ENCODE data around the gene NCR1. TPM values are rescaled to one million over a fixed set of nuclear protein-coding genes. Genes with fewer than 3 reads are reported as not detected.

The NCR1 gene
- total and polyA plus RNA-seq, 2 donors from 2014 or later, result 0.91 TPM; not detected in 1

- no peak for FAIRE-seq
- intact Hi-C loops (cut with DNase I), result no loop called here
- no peak overlapping the region for H3K27ac ChIP-seq (ENCODE audit: low read depth in 2 of 2, low read length in 2 of 2)
Observed at GRCh38 chr19:54955376-54955775, 49.4 kb downstream of the NCR1 start.

GRCh38 chr19:54959840-54960239 is 53.9 kb downstream of the NCR1 start:
- TF ChIP-seq CTCF (IDR thresholded peaks at IDR 0.05; ENCODE audit: borderline replicate concordance, extremely low read depth, insufficient read depth), result no peak
- H3K36me3 ChIP-seq (ENCODE audit: control insufficient read depth in 2 of 3, insufficient read depth in 3 of 3, low read length in 3 of 3), result no peaks in the 10 kb centered on the region
- intact Hi-C loops (cut with DNase I), result no loop called here
- no peaks in the 10 kb centered on the region for H3K9me3 ChIP-seq (ENCODE audit: control insufficient read depth in 2 of 3, insufficient read depth in 1 of 3, low read length in 3 of 3)
- H3K27ac ChIP-seq (ENCODE audit: low read depth in 2 of 2, low read length in 2 of 2), result no peak overlapping the region
- no peak overlapping the region for H3K9ac ChIP-seq (ENCODE audit: low read length in 3 of 3)
- no peak overlapping the region for H3K4me3 ChIP-seq (ENCODE audit: low read length in 3 of 3)
- DNase-seq, result no peak
- H3K4me1 ChIP-seq (ENCODE audit: control insufficient read depth in 2 of 3, insufficient read depth in 2 of 3, low read depth in 1 of 3, low read length in 3 of 3), result no peaks in the 10 kb centered on the region
- no peak for FAIRE-seq
- no peaks in the 10 kb centered on the region for H3K27me3 ChIP-seq (ENCODE audit: control insufficient read depth, insufficient read depth, low read length)

More at GRCh38 chr19:54955376-54955775, 49.4 kb downstream of the NCR1 start:
- Histone ChIP-seq H3K4me1 (ENCODE audit: control insufficient read depth in 2 of 3, insufficient read depth in 2 of 3, low read depth in 1 of 3, low read length in 3 of 3) (no peaks in the 10 kb centered on the region), H3K4me3 (ENCODE audit: low read length in 3 of 3) (no peak overlapping the region), H3K36me3 (ENCODE audit: control insufficient read depth in 2 of 3, insufficient read depth in 3 of 3, low read length in 3 of 3) (no peaks in the 10 kb centered on the region), H3K9me3 (ENCODE audit: control insufficient read depth in 2 of 3, insufficient read depth in 1 of 3, low read length in 3 of 3) (no peaks in the 10 kb centered on the region), H3K27me3 (ENCODE audit: control insufficient read depth, insufficient read depth, low read length) (no peaks in the 10 kb centered on the region), H3K9ac (ENCODE audit: low read length in 3 of 3) (no peak overlapping the region)
- TF ChIP-seq CTCF (IDR thresholded peaks at IDR 0.05; ENCODE audit: borderline replicate concordance, extremely low read depth, insufficient read depth), result no peak
- no peak for DNase-seq

Other genes starting within 250 kb of the NCR1 start
- 9.9 TPM for gene LILRB4, start 243.2 kb upstream of the NCR1 start, total RNA-seq
- 1.8 TPM for gene LILRB4, start 243.2 kb upstream of the NCR1 start, polyA plus RNA-seq (ENCODE audit: insufficient read depth, low read depth, low replicate concordance)
- not detected for gene KIR3DL3, start 181.7 kb upstream of the NCR1 start, total RNA-seq
- not detected for gene KIR3DL3, start 181.7 kb upstream of the NCR1 start, polyA plus RNA-seq (ENCODE audit: insufficient read depth, low read depth, low replicate concordance)
- 0.25 TPM for gene KIR2DL3, start 167.6 kb upstream of the NCR1 start, total RNA-seq
- gene KIR2DL3, start 167.6 kb upstream of the NCR1 start, polyA plus RNA-seq (ENCODE audit: insufficient read depth, low read depth, low replicate concordance), result not detected
- gene KIR2DL1, start 136.4 kb upstream of the NCR1 start, total RNA-seq, result 0.25 TPM
- not detected for gene KIR2DL1, start 136.4 kb upstream of the NCR1 start, polyA plus RNA-seq (ENCODE audit: insufficient read depth, low read depth, low replicate concordance)
- gene KIR2DL4, start 102.5 kb upstream of the NCR1 start, total RNA-seq, result 0.25 TPM
- not detected for gene KIR2DL4, start 102.5 kb upstream of the NCR1 start, polyA plus RNA-seq (ENCODE audit: insufficient read depth, low read depth, low replicate concordance)
- 0.25 TPM for gene KIR3DL1, start 89.7 kb upstream of the NCR1 start, total RNA-seq
- not detected for gene KIR3DL1, start 89.7 kb upstream of the NCR1 start, polyA plus RNA-seq (ENCODE audit: insufficient read depth, low read depth, low replicate concordance)
- not detected for gene KIR2DS4, start 73.5 kb upstream of the NCR1 start, total RNA-seq
- not detected for gene KIR2DS4, start 73.5 kb upstream of the NCR1 start, polyA plus RNA-seq (ENCODE audit: insufficient read depth, low read depth, low replicate concordance)
- gene KIR3DL2, start 55.7 kb upstream of the NCR1 start, total RNA-seq, result 0.13 TPM
- gene KIR3DL2, start 55.7 kb upstream of the NCR1 start, polyA plus RNA-seq (ENCODE audit: insufficient read depth, low read depth, low replicate concordance), result not detected
- 1.8 TPM for gene FCAR, start 31.9 kb upstream of the NCR1 start, total RNA-seq
- gene FCAR, start 31.9 kb upstream of the NCR1 start, polyA plus RNA-seq (ENCODE audit: insufficient read depth, low read depth, low replicate concordance), result not detected
- 0.16 TPM for gene NLRP7, start 41.4 kb downstream of the NCR1 start, total RNA-seq
- gene NLRP7, start 41.4 kb downstream of the NCR1 start, polyA plus RNA-seq (ENCODE audit: insufficient read depth, low read depth, low replicate concordance), result not detected
- gene NLRP2, start 60.2 kb downstream of the NCR1 start, total RNA-seq, result 34.4 TPM
- gene NLRP2, start 60.2 kb downstream of the NCR1 start, polyA plus RNA-seq (ENCODE audit: insufficient read depth, low read depth, low replicate concordance), result 2.2 TPM
- gene GP6, start 132.1 kb downstream of the NCR1 start, total RNA-seq, result 0.35 TPM
- 0.73 TPM for gene GP6, start 132.1 kb downstream of the NCR1 start, polyA plus RNA-seq (ENCODE audit: insufficient read depth, low read depth, low replicate concordance)
- 38.7 TPM for gene RDH13, start 157.0 kb downstream of the NCR1 start, total RNA-seq
- gene RDH13, start 157.0 kb downstream of the NCR1 start, polyA plus RNA-seq (ENCODE audit: insufficient read depth, low read depth, low replicate concordance), result 24.9 TPM
- 95.0 TPM for gene EPS8L1, start 169.7 kb downstream of the NCR1 start, total RNA-seq
- 45.4 TPM for gene EPS8L1, start 169.7 kb downstream of the NCR1 start, polyA plus RNA-seq (ENCODE audit: insufficient read depth, low read depth, low replicate concordance)
- gene PPP1R12C, start 211.5 kb downstream of the NCR1 start, total RNA-seq, result 146 TPM
- 89.0 TPM for gene PPP1R12C, start 211.5 kb downstream of the NCR1 start, polyA plus RNA-seq (ENCODE audit: insufficient read depth, low read depth, low replicate concordance)
- gene TNNT1, start 243.1 kb downstream of the NCR1 start, total RNA-seq, result not detected
- gene TNNT1, start 243.1 kb downstream of the NCR1 start, polyA plus RNA-seq (ENCODE audit: insufficient read depth, low read depth, low replicate concordance), result not detected

Measured in kidney (tissue), 14 donors.